Measurements from ENCODE around the gene ATP8B4. TPM values are rescaled to one million over a fixed set of nuclear protein-coding genes. Genes with fewer than 3 reads are reported as not detected.

Gene ATP8B4
- total RNA-seq, 4 donors from 2014 or later = 2.0 to 9.8 (median 9.2) TPM

DNA sequence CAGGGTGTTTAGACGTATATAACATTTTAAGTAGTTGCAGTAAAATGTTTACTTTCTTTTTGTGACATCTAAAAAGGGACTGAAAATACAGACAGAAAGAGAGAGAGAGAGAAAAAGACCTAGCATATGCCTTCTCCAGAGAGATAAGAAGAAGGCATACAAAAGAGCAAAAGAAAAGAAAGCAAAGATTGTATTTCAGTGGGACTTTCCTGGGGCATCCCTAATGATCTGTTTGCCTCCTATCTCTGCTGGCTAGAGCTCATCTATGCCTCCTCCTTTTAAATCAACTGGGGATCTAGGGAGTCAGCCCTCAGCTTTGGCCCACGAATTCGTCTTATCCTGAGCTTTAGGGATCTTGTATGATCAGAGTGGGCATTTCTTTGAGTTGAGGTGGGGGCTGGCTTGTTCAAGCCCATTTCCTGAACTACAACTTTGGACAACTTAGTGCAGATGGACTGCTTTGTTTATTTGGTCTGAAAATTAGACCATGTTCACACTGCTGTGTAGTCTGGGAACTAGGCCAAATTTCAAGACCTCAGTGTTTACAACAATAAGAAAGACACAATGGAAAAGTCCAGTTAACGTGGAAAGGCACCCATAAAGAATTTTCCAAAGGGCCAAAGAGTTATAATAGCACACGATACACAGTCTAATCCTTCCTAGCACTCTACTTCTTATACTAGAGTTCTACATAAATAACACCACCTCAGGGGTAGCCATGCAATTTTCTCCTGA is 61.0 kb downstream of the ATP8B4 start:
- H3K27me3 ChIP-seq = no peaks in the 10 kb centered on the region
- no peak for TF ChIP-seq EP300 (IDR thresholded peaks at IDR 0.05)
- TF ChIP-seq POLR2AphosphoS5 (IDR thresholded peaks at IDR 0.05) = no peak
- TF ChIP-seq, protein P1, sequence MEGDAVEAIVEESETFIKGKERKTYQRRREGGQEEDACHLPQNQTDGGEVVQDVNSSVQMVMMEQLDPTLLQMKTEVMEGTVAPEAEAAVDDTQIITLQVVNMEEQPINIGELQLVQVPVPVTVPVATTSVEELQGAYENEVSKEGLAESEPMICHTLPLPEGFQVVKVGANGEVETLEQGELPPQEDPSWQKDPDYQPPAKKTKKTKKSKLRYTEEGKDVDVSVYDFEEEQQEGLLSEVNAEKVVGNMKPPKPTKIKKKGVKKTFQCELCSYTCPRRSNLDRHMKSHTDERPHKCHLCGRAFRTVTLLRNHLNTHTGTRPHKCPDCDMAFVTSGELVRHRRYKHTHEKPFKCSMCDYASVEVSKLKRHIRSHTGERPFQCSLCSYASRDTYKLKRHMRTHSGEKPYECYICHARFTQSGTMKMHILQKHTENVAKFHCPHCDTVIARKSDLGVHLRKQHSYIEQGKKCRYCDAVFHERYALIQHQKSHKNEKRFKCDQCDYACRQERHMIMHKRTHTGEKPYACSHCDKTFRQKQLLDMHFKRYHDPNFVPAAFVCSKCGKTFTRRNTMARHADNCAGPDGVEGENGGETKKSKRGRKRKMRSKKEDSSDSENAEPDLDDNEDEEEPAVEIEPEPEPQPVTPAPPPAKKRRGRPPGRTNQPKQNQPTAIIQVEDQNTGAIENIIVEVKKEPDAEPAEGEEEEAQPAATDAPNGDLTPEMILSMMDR (IDR thresholded peaks at IDR 0.05) = no peak
- TF ChIP-seq POLR2A (IDR thresholded peaks at IDR 0.05) = no peak
- H3K27ac ChIP-seq = peak overlapping the region in 3 of 4 donors; percentile 22 to 61 (median 43)
- 18 to 33% methylated on average over 5 of the region's 5 CpGs for WGBS, 2 donors (ENCODE audit: low coverage in 1 of 2)
- ATAC-seq = no peak
- no peaks in the 10 kb centered on the region for H3K9me3 ChIP-seq
- H3K4me3 ChIP-seq = no peak overlapping the region
- H3K4me1 ChIP-seq = peaks cover 2 to 55% (median 3%) of the 10 kb centered on the region in 3 donors
- H3K36me3 ChIP-seq = no peaks in the 10 kb centered on the region

- ATAC-seq = no peak
- WGBS, 2 donors (ENCODE audit: low coverage in 1 of 2) = 77 to 92% methylated on average over 3 to 4 of the region's 4 CpGs
- Histone ChIP-seq H3K4me1 (peaks cover 2 to 56% (median 3%) of the 10 kb centered on the region in 3 donors), H3K36me3 (no peaks in the 10 kb centered on the region), H3K4me3 (no peak overlapping the region), H3K27ac (peak overlapping the region in 2 of 4 donors; percentile 22 to 61), H3K27me3 (no peaks in the 10 kb centered on the region), H3K9me3 (no peaks in the 10 kb centered on the region)
- TF ChIP-seq POLR2A (IDR thresholded peaks at IDR 0.05) (no peak), EP300 (IDR thresholded peaks at IDR 0.05) (no peak), POLR2AphosphoS5 (IDR thresholded peaks at IDR 0.05) (no peak)
- TF ChIP-seq, protein P1 (IDR thresholded peaks at IDR 0.05) = no peak
Measured at GRCh38 chr15:50057196-50057595, 61.8 kb downstream of the ATP8B4 start.

DNA sequence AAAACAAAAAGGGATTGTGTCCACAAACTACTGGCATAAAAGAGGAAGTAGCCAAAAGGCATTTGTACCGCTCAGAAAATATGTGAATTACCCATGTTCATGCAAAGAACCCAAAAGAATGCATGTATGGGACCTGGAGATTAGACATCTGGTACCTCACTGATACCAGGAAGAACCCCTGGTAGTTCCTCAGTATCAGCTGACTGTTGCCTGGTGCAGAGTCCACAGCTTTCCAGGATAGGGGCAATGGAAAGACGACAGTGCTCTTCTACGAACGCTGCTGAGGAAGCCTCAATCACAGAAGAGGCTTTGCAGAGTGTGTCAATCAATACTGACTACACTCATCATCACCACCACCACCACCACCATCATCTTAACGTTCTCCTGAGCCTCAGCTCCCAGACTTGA is 63.3 kb downstream of the ATP8B4 start:
- ATAC-seq = peak; percentile 1
- Histone ChIP-seq H3K27ac (peak overlapping the region; percentile 1 to 73 (median 58)), H3K4me3 (no peak overlapping the region), H3K9me3 (no peaks in the 10 kb centered on the region), H3K27me3 (no peaks in the 10 kb centered on the region), H3K4me1 (peaks cover 2 to 67% (median 3%) of the 10 kb centered on the region in 3 donors), H3K36me3 (no peaks in the 10 kb centered on the region)
- 78 to 85% methylated on average over 1 to 5 of the region's 5 CpGs for WGBS, 2 donors (ENCODE audit: low coverage in 1 of 2)
- TF ChIP-seq EP300 (IDR thresholded peaks at IDR 0.05) (no peak), POLR2AphosphoS5 (IDR thresholded peaks at IDR 0.05) (no peak), POLR2A (IDR thresholded peaks at IDR 0.05) (no peak)
- TF ChIP-seq, protein P1 (IDR thresholded peaks at IDR 0.05) = no peak

DNA sequence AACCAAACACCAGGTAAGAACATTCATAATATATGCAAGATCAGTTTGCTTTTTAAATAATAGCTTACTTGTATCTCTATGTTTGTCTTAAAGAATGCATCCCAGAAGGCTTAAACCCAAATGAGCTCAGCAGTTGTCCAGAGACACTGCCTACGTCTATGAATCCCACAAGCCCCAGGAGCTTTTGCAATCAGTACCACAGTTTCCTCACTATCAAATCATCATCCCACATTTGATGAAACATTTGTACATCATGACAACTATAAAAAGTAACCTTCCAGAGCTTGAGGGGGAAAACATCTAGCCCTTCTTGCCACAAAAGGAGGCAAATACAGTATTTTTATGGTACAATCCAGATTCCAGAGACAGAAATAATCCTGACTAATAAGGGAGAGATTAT is 63.7 kb downstream of the ATP8B4 start:
- H3K27ac ChIP-seq = peak overlapping the region; percentile 1 to 73 (median 58)
- no peak for TF ChIP-seq POLR2AphosphoS5 (IDR thresholded peaks at IDR 0.05)
- no peak for TF ChIP-seq EP300 (IDR thresholded peaks at IDR 0.05)
- TF ChIP-seq, protein P1 (IDR thresholded peaks at IDR 0.05) = no peak
- TF ChIP-seq POLR2A (IDR thresholded peaks at IDR 0.05) = no peak

More for the DNA sequence above, 63.7 kb downstream of the ATP8B4 start:
- Histone ChIP-seq H3K36me3 (no peaks in the 10 kb centered on the region), H3K9me3 (no peaks in the 10 kb centered on the region), H3K4me1 (peaks cover 2 to 67% (median 3%) of the 10 kb centered on the region in 3 donors), H3K4me3 (no peak overlapping the region), H3K27me3 (no peaks in the 10 kb centered on the region)
- peak; percentile 83 for ATAC-seq
- WGBS, 2 donors (ENCODE audit: low coverage in 1 of 2) = 0 to 8% methylated on average over 1 of the region's 1 CpG
